SKM-1 (cell line): ENCODE data around the gene ANKRD63.
A peak's percentile ranks its signal among the peaks of the same experiment; 100 is the strongest.

Experiments used
- DNase-seq: peaks from one replicate; lab custom pipeline; 2025; ENCODE audit not compliant: unreplicated experiment; lab: John Stamatoyannopoulos, UW

The ANKRD63 gene

GRCh38 chr15:40282869-40283614 is at the start of gene ANKRD63:
ANKRD63 (minus strand) TSS chr15:40283064; CDS start chr15:40282586, 478 bp downstream.
- no peak for DNase-seq

- no peak for DNase-seq
These were observed 49.4 kb upstream of the ANKRD63 start for GRCh38 chr15:40332113-40332781.

GRCh38 chr15:40331637-40332036 is 48.8 kb upstream of the ANKRD63 start:
- DNase-seq, result no peak

- DNase-seq, result no peak
These were observed 48.2 kb upstream of the ANKRD63 start for GRCh38 chr15:40331026-40331425.

- no peak for DNase-seq
These were observed 47.5 kb upstream of the ANKRD63 start for GRCh38 chr15:40330368-40330836.

GRCh38 chr15:40329804-40330203 is 46.9 kb upstream of the ANKRD63 start:
- DNase-seq, result no peak

GRCh38 chr15:40328751-40329150 is 45.9 kb upstream of the ANKRD63 start:
- no peak for DNase-seq

- DNase-seq, result no peak
These were observed 45.3 kb upstream of the ANKRD63 start for GRCh38 chr15:40328176-40328575.

GRCh38 chr15:40327457-40327856 is 44.6 kb upstream of the ANKRD63 start:
- no peak for DNase-seq

GRCh38 chr15:40325700-40326099 is 42.8 kb upstream of the ANKRD63 start:
- DNase-seq, result no peak

- no peak for DNase-seq
These were observed 42.3 kb upstream of the ANKRD63 start for GRCh38 chr15:40325188-40325587.

GRCh38 chr15:40323953-40324937 is 41.4 kb upstream of the ANKRD63 start:
- DNase-seq, result no peak

GRCh38 chr15:40323239-40323952 is 40.5 kb upstream of the ANKRD63 start, which contains the start of gene INAFM2:
INAFM2 (plus strand) TSS chr15:40323692; CDS start chr15:40324056, 364 bp downstream.
- peak; percentile 85 for DNase-seq

- no peak for DNase-seq
These were observed 39.8 kb upstream of the ANKRD63 start for GRCh38 chr15:40322531-40323238.

- peak; percentile 55 for DNase-seq
These were observed 38.1 kb upstream of the ANKRD63 start for GRCh38 chr15:40320931-40321371.

GRCh38 chr15:40320409-40320808 is 37.5 kb upstream of the ANKRD63 start:
- DNase-seq, result no peak

GRCh38 chr15:40317580-40317979 is 34.7 kb upstream of the ANKRD63 start:
- DNase-seq, result no peak

GRCh38 chr15:40316931-40317330 is 34.1 kb upstream of the ANKRD63 start:
- no peak for DNase-seq

- DNase-seq, result no peak
These were observed 31.9 kb upstream of the ANKRD63 start for GRCh38 chr15:40314723-40315276.
